Neural cell (in vitro differentiated cells): Measurements from ENCODE around the gene TPRG1L.

Source experiments
- EZH2 ChIP-seq: fragments of 200-600, 300-800 bp; shearing (Covaris generic), sonication (generic); IDR thresholded peaks from 2 replicates; pipeline ENCODE4 v1.6.1; 2014; ENCODE audit warnings: antibody characterized with exemption, low read length, borderline replicate concordance, mild to moderate bottlenecking; ENCODE audit not compliant: insufficient read depth, poor library complexity, severe bottlenecking
- POLR2AphosphoS5 ChIP-seq: IDR thresholded peaks from 2 replicates; pipeline ENCODE4 v1.6.1; 2012
- RAD21 ChIP-seq: fragments of 450-650 bp; conservative IDR thresholded peaks from 2 replicates; pipeline ENCODE4 v1.6.1; 2014; ENCODE audit warnings: antibody characterized with exemption, mild to moderate bottlenecking, moderate library complexity
- SMC3 ChIP-seq: fragments of 450-650 bp; conservative IDR thresholded peaks from 2 replicates; pipeline ENCODE4 v1.6.1; 2014; ENCODE audit warnings: antibody characterized with exemption, mild to moderate bottlenecking, moderate library complexity; ENCODE audit not compliant: poor library complexity
- TAF1 ChIP-seq: IDR thresholded peaks from 2 replicates; pipeline ENCODE4 v1.6.1; 2012; ENCODE audit warnings: low read depth
- TF ChIP-seq, protein P1 (sequence below): fragments of 450-650 bp; IDR thresholded peaks from 2 replicates; pipeline ENCODE4 v1.5.1; 2014; ENCODE audit warnings: antibody characterized with exemption, mild to moderate bottlenecking, moderate library complexity; ENCODE audit not compliant: poor library complexity, severe bottlenecking

DNA sequence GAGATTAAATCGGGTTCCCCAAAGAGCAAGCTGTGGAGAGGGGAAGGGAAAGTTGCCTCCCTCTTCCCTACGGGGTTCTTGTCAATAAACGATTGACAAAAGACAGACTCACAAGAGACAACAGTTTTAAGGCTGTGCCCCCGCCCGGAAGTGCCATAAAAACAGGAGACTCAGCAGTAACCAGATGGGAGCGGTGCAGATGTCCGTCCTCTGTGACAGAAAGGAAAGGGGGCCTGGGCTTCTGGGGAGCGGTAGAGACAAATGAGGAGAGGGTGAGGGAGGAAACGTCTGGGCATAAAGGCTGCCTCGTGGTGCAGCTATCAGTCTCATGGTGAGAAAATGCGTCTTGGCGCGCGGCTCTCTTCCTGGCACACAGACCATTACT lies 33.4 kb downstream of the TPRG1L start:
- TF ChIP-seq, protein P1, sequence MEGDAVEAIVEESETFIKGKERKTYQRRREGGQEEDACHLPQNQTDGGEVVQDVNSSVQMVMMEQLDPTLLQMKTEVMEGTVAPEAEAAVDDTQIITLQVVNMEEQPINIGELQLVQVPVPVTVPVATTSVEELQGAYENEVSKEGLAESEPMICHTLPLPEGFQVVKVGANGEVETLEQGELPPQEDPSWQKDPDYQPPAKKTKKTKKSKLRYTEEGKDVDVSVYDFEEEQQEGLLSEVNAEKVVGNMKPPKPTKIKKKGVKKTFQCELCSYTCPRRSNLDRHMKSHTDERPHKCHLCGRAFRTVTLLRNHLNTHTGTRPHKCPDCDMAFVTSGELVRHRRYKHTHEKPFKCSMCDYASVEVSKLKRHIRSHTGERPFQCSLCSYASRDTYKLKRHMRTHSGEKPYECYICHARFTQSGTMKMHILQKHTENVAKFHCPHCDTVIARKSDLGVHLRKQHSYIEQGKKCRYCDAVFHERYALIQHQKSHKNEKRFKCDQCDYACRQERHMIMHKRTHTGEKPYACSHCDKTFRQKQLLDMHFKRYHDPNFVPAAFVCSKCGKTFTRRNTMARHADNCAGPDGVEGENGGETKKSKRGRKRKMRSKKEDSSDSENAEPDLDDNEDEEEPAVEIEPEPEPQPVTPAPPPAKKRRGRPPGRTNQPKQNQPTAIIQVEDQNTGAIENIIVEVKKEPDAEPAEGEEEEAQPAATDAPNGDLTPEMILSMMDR, result no peak
- TF ChIP-seq POLR2AphosphoS5 (no peak), EZH2 (no peak), TAF1 (no peak), SMC3 (no peak), RAD21 (no peak)
